Measurements from ENCODE around the gene ZBED4.

Gene ZBED4

DNA sequence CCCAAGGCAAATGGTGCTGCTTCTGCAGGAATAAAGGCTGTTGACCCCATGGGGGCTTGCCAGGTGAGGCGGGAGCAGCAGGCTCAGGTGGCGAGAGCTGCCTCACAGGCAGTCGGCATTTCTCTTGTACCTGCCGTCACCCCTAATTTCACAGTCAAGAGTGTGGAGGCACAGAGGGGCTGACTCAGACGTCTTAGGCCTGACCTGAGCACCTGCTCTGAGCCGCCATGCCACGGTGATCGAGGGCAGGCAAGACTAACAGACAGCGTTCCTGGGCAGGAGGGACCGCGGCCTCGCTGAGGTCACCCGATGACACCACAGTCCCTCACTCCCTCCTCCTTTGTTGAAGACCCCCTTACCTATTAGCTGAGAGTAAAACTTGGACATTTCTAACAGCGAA is 59.4 kb downstream of the ZBED4 start:
- Histone ChIP-seq H3K36me3 (ENCODE audit: control insufficient read depth, insufficient read depth, low read length) (peaks cover 5% of the 10 kb centered on the region), H3K4me1 (ENCODE audit: control insufficient read depth, insufficient read depth, low read length) (no peaks in the 10 kb centered on the region), H3K4me3 (ENCODE audit: insufficient read depth, low read depth, low read length) (no peak overlapping the region), H3K27me3 (ENCODE audit: control insufficient read depth, insufficient read depth, low read length, poor library complexity, severe bottlenecking) (no peaks in the 10 kb centered on the region), H3K9me3 (ENCODE audit: control insufficient read depth, low read length) (no peaks in the 10 kb centered on the region), H3K27ac (ENCODE audit: insufficient read depth, low read depth, low read length, poor library complexity, severe bottlenecking) (no peak overlapping the region)
- 89 to 91% methylated on average over 14 of the region's 14 CpGs for WGBS, 2 experiments

DNA sequence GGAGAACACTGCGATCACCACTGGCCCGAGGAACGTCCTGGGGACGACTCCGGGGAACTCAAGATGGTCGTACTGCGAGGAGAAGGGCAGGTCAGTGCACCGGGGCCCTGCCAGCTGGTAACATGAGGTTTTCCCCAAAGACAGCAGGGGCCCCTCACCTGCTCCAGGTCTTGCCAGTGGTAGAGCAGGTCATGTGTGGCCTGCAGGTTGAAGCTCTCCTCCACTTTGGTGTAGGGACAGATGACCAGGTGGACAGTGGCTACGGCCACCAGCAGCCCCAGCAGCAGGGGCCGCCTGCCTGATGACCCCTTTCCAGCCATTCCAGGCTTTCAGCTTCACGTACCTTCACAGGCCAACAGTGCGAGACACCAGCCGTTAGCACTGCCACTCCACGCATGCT is 59.8 kb downstream of the ZBED4 start:
- Histone ChIP-seq H3K9me3 (ENCODE audit: control insufficient read depth, low read length) (no peaks in the 10 kb centered on the region), H3K36me3 (ENCODE audit: control insufficient read depth, insufficient read depth, low read length) (peaks cover 5% of the 10 kb centered on the region), H3K4me1 (ENCODE audit: control insufficient read depth, insufficient read depth, low read length) (no peaks in the 10 kb centered on the region), H3K27me3 (ENCODE audit: control insufficient read depth, insufficient read depth, low read length, poor library complexity, severe bottlenecking) (no peaks in the 10 kb centered on the region), H3K27ac (ENCODE audit: insufficient read depth, low read depth, low read length, poor library complexity, severe bottlenecking) (no peak overlapping the region), H3K4me3 (ENCODE audit: insufficient read depth, low read depth, low read length) (no peak overlapping the region)
- WGBS, 2 experiments: 94 to 96% methylated on average over 14 of the region's 14 CpGs

GRCh38 chr22:49914256-49914655 is 60.6 kb downstream of the ZBED4 start:
- 89 to 90% methylated on average over 12 of the region's 12 CpGs for WGBS, 2 experiments
- peaks cover 5% of the 10 kb centered on the region for H3K36me3 ChIP-seq (ENCODE audit: control insufficient read depth, insufficient read depth, low read length)
- H3K27me3 ChIP-seq (ENCODE audit: control insufficient read depth, insufficient read depth, low read length, poor library complexity, severe bottlenecking): no peaks in the 10 kb centered on the region
- H3K9me3 ChIP-seq (ENCODE audit: control insufficient read depth, low read length): no peaks in the 10 kb centered on the region
- no peak overlapping the region for H3K27ac ChIP-seq (ENCODE audit: insufficient read depth, low read depth, low read length, poor library complexity, severe bottlenecking)
- no peak overlapping the region for H3K4me3 ChIP-seq (ENCODE audit: insufficient read depth, low read depth, low read length)
- H3K4me1 ChIP-seq (ENCODE audit: control insufficient read depth, insufficient read depth, low read length): peaks cover 1% of the 10 kb centered on the region

DNA sequence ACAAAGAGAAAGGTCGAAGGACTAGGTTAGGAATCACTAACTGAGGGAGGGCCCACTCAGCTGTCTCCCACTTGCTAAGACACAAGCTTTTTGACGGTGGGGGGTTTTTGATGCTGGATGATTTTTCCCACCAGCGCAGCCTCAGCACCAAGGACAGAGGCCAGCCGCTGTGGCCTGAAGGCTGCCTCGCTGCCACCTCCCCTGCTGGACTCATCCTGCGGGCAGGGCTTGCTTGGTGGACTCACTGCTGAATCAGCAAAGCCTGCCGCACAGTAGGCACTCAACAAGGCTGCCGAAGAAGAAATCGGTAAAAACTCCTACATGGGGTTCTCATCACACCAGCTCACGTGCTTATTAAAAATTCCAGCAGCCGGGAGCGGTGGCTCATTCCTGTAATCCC is 62.0 kb downstream of the ZBED4 start:
- Histone ChIP-seq H3K4me3 (ENCODE audit: insufficient read depth, low read depth, low read length) (no peak overlapping the region), H3K9me3 (ENCODE audit: control insufficient read depth, low read length) (no peaks in the 10 kb centered on the region), H3K27ac (ENCODE audit: insufficient read depth, low read depth, low read length, poor library complexity, severe bottlenecking) (no peak overlapping the region), H3K4me1 (ENCODE audit: control insufficient read depth, insufficient read depth, low read length) (peaks cover 4% of the 10 kb centered on the region), H3K27me3 (ENCODE audit: control insufficient read depth, insufficient read depth, low read length, poor library complexity, severe bottlenecking) (no peaks in the 10 kb centered on the region), H3K36me3 (ENCODE audit: control insufficient read depth, insufficient read depth, low read length) (peaks cover 5% of the 10 kb centered on the region)
- WGBS, 2 experiments: 79 to 81% methylated on average over 12 of the region's 12 CpGs

- no peak overlapping the region for H3K4me3 ChIP-seq (ENCODE audit: insufficient read depth, low read depth, low read length)
- 92 to 95% methylated on average over 11 of the region's 11 CpGs for WGBS, 2 experiments
- H3K36me3 ChIP-seq (ENCODE audit: control insufficient read depth, insufficient read depth, low read length): peaks cover 5% of the 10 kb centered on the region
- H3K27me3 ChIP-seq (ENCODE audit: control insufficient read depth, insufficient read depth, low read length, poor library complexity, severe bottlenecking): no peaks in the 10 kb centered on the region
- H3K9me3 ChIP-seq (ENCODE audit: control insufficient read depth, low read length): no peaks in the 10 kb centered on the region
- H3K27ac ChIP-seq (ENCODE audit: insufficient read depth, low read depth, low read length, poor library complexity, severe bottlenecking): no peak overlapping the region
- peaks cover 4% of the 10 kb centered on the region for H3K4me1 ChIP-seq (ENCODE audit: control insufficient read depth, insufficient read depth, low read length)
These were observed 63.2 kb downstream of the ZBED4 start for GRCh38 chr22:49916831-49917230.

DNA sequence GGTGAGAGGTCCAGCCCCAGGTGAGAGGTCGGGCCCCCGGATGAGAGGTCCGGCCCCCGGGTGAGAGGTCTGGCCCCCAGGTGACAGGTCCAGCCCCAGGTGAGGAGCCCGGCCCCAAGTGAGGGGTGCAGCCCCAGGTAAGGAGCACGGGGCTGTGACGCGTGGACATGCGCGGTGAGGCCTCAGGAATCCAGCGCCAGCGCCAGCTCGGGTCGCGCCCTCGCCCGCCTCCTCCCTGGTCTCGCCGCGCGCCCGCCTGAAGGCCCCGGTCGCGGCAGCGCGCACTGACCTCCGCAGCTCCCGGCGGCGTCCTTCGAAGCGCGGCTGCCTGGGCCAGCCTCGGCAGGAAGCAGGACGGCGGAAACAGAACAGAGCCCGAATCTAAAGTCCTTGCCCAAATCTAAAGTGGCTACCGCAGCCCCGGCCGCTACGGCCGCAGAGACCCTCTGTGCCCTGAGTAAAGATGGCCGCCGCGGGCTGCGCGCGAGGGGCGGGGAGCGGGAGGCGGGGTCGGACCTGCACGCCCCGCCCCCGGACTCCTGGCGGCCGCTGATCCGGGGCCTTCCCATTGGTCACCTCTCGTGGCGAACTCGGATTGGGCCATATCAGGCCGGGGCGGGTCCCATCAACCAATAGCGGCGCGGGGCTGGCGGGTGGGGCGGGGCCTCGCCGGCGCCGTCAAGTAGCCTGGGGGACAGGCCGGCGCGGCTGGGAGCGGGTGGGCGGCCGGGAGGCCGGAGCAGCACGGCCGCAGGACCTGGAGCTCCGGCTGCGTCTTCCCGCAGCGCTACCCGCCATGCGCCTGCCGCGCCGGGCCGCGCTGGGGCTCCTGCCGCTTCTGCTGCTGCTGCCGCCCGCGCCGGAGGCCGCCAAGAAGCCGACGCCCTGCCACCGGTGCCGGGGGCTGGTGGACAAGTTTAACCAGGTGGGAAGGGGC is 64.6 kb downstream of the ZBED4 start, which contains the start of the genes ALG12 and CRELD2:
TSS of gene ALG12 (minus strand) at position 465 of the 937 bp plus-strand sequence. CDS start 4,673 bp downstream, outside the sequence.
TSS of gene CRELD2 (plus strand) at position 661 of the 937 bp plus-strand sequence. CDS start at position 797, 136 bp downstream.
- Histone ChIP-seq H3K27me3 (ENCODE audit: control insufficient read depth, insufficient read depth, low read length, poor library complexity, severe bottlenecking) (no peaks in the 10 kb centered on the region), H3K27ac (ENCODE audit: insufficient read depth, low read depth, low read length, poor library complexity, severe bottlenecking) (peak within 1 kb of the TSS; percentile 91), H3K4me3 (ENCODE audit: insufficient read depth, low read depth, low read length) (peak within 1 kb of the TSS; percentile 78), H3K36me3 (ENCODE audit: control insufficient read depth, insufficient read depth, low read length) (no peaks in the 10 kb centered on the region), H3K9me3 (ENCODE audit: control insufficient read depth, low read length) (no peaks in the 10 kb centered on the region), H3K4me1 (ENCODE audit: control insufficient read depth, insufficient read depth, low read length) (peaks cover 4% of the 10 kb centered on the region)
- WGBS, 2 experiments: 1% methylated on average over 103 of the region's 103 CpGs

DNA sequence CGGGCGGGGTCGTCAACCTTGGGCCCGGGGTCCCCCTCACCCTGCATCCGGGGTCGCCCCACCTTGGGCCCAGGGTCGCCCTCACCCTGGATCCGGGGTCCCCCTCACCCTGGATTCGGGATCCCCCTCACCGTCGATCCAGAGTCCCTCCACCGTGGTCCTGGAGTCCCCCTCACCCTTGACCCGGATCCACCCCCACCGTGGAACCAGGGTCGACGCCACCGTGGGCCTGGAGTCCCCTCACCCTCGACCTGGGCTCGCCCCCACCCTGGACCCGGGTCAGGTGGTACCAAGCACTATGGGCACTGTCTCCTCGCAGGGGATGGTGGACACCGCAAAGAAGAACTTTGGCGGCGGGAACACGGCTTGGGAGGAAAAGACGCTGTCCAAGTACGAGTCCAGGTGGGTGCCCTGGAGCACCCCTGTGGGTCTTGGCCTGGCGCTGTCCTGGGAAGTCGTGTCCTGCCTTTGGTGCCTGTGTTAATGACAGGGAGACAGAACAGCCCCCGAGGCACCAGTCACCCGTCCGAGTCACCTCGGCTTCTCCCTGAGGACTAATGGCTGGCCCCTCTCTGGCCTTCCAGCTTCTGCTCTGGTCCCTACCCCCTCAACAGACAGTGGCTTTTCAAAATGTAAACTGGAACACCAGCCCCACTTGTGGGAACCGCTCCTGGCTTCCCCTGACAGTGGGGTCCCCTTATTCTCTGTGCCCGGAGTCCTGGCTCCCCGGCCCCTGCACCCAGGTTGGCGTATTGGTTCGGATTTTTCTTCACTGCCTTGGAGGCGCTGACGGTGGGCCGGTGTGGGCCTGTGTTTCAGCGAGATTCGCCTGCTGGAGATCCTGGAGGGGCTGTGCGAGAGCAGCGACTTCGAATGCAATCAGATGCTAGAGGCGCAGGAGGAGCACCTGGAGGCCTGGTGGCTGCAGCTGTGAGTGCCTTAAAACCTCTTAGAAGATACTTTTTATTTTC is 65.6 kb downstream of the ZBED4 start:
- Histone ChIP-seq H3K36me3 (ENCODE audit: control insufficient read depth, insufficient read depth, low read length) (no peaks in the 10 kb centered on the region), H3K9me3 (ENCODE audit: control insufficient read depth, low read length) (no peaks in the 10 kb centered on the region), H3K4me3 (ENCODE audit: insufficient read depth, low read depth, low read length) (peak overlapping the region; percentile 78), H3K27me3 (ENCODE audit: control insufficient read depth, insufficient read depth, low read length, poor library complexity, severe bottlenecking) (no peaks in the 10 kb centered on the region), H3K4me1 (ENCODE audit: control insufficient read depth, insufficient read depth, low read length) (peaks cover 4% of the 10 kb centered on the region), H3K27ac (ENCODE audit: insufficient read depth, low read depth, low read length, poor library complexity, severe bottlenecking) (no peak overlapping the region)
- 43 to 44% methylated on average over 47 of the region's 47 CpGs for WGBS, 2 experiments

DNA sequence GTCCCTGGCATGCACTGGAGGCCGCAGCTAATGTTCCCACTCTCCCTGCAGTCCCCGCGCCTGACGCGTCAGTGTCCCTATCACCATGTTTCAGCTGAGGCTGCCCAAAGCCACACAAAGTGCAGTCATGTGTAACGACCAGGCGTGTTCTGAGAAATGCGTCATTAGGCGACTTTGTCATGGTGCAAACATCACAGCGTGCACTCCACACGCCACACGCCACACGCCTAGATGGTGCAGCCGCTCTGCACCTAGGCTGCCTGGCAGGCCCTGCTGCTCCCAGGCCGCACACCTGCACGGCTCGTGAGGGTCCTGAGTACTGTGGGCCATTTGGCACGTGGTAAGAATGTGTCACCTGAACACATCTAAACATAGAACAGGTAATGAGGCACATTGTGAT is 67.2 kb downstream of the ZBED4 start:
- no peak overlapping the region for H3K4me3 ChIP-seq (ENCODE audit: insufficient read depth, low read depth, low read length)

GRCh38 chr22:49921508-49922278 is 68.0 kb downstream of the ZBED4 start:
- 92% methylated on average over 35 of the region's 35 CpGs for WGBS, 2 experiments
- Histone ChIP-seq H3K4me1 (ENCODE audit: control insufficient read depth, insufficient read depth, low read length) (peaks cover 4% of the 10 kb centered on the region), H3K36me3 (ENCODE audit: control insufficient read depth, insufficient read depth, low read length) (no peaks in the 10 kb centered on the region), H3K9me3 (ENCODE audit: control insufficient read depth, low read length) (no peaks in the 10 kb centered on the region), H3K27me3 (ENCODE audit: control insufficient read depth, insufficient read depth, low read length, poor library complexity, severe bottlenecking) (no peaks in the 10 kb centered on the region), H3K27ac (ENCODE audit: insufficient read depth, low read depth, low read length, poor library complexity, severe bottlenecking) (no peak overlapping the region), H3K4me3 (ENCODE audit: insufficient read depth, low read depth, low read length) (no peak overlapping the region)

More for the DNA sequence above, 67.2 kb downstream of the ZBED4 start:
- no peaks in the 10 kb centered on the region for H3K36me3 ChIP-seq (ENCODE audit: control insufficient read depth, insufficient read depth, low read length)
- peaks cover 4% of the 10 kb centered on the region for H3K4me1 ChIP-seq (ENCODE audit: control insufficient read depth, insufficient read depth, low read length)
- no peaks in the 10 kb centered on the region for H3K9me3 ChIP-seq (ENCODE audit: control insufficient read depth, low read length)
- H3K27me3 ChIP-seq (ENCODE audit: control insufficient read depth, insufficient read depth, low read length, poor library complexity, severe bottlenecking): no peaks in the 10 kb centered on the region
- 90 to 91% methylated on average over 18 of the region's 18 CpGs for WGBS, 2 experiments
- no peak overlapping the region for H3K27ac ChIP-seq (ENCODE audit: insufficient read depth, low read depth, low read length, poor library complexity, severe bottlenecking)

Measured in ectodermal cell (in vitro differentiated cells).